ENCODE results near the gene PIK3R5. TPM values are rescaled to one million over a fixed set of nuclear protein-coding genes. Genes with fewer than 3 reads are reported as not detected.
A peak's percentile ranks its signal among the peaks of the same experiment; 100 is the strongest.

The PIK3R5 gene
- total RNA-seq, 2 experiments from 2014 or later = 46.7 to 50.4 TPM

- peak overlapping the region; percentile 97 for H3K4me3 Mint-ChIP-seq
- TF ChIP-seq, protein P1, sequence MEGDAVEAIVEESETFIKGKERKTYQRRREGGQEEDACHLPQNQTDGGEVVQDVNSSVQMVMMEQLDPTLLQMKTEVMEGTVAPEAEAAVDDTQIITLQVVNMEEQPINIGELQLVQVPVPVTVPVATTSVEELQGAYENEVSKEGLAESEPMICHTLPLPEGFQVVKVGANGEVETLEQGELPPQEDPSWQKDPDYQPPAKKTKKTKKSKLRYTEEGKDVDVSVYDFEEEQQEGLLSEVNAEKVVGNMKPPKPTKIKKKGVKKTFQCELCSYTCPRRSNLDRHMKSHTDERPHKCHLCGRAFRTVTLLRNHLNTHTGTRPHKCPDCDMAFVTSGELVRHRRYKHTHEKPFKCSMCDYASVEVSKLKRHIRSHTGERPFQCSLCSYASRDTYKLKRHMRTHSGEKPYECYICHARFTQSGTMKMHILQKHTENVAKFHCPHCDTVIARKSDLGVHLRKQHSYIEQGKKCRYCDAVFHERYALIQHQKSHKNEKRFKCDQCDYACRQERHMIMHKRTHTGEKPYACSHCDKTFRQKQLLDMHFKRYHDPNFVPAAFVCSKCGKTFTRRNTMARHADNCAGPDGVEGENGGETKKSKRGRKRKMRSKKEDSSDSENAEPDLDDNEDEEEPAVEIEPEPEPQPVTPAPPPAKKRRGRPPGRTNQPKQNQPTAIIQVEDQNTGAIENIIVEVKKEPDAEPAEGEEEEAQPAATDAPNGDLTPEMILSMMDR (IDR thresholded peaks at IDR 0.05) = no peak
- H3K4me1 Mint-ChIP-seq (ENCODE audit: low read depth) = peaks cover 40% of the 10 kb centered on the region
- ATAC-seq (no peak), DNase-seq (no peak)
- H3K9me3 Mint-ChIP-seq = peaks cover 19% of the 10 kb centered on the region
- POLR2A ChIA-PET = interaction anchor here (1.0 kb wide), 1 partner anchor 9 kb away, joined by 3 read pairs; no protein-coding TSS in a partner anchor
- peaks cover 26% of the 10 kb centered on the region for H3K36me3 Mint-ChIP-seq (ENCODE audit: low read depth)
- H3K27me3 Mint-ChIP-seq = no peaks in the 10 kb centered on the region
- peak overlapping the region; percentile 40 for H3K27ac Mint-ChIP-seq
- intact Hi-C loops (cut with micrococcal nuclease) = no loop called here
- CTCF ChIA-PET = no interaction called here
Observed at GRCh38 chr17:8966926-8967325, 1.4 kb upstream of the PIK3R5 start.

GRCh38 chr17:8964801-8965393, 610 bp downstream of the PIK3R5 start:
- peaks cover 42% of the 10 kb centered on the region for H3K36me3 Mint-ChIP-seq (ENCODE audit: low read depth)
- peaks cover 58% of the 10 kb centered on the region for H3K4me1 Mint-ChIP-seq (ENCODE audit: low read depth)
- peak overlapping the region; percentile 100 for H3K27ac Mint-ChIP-seq
- ATAC-seq (peak; percentile 37), DNase-seq (peak; percentile 71)
- intact Hi-C loops (cut with micrococcal nuclease) = loop anchor here (5.0 kb wide), 1 partner anchor 38 kb away; no protein-coding TSS in a partner anchor
- peaks cover 14% of the 10 kb centered on the region for H3K9me3 Mint-ChIP-seq
- no peaks in the 10 kb centered on the region for H3K27me3 Mint-ChIP-seq
- peak overlapping the region; percentile 97 for H3K4me3 Mint-ChIP-seq
- POLR2A ChIA-PET = interaction anchor here (0.8 to 20.0 kb wide), 11 partner anchors 8 to 69 kb away, joined by 3 to 333 read pairs (median 6); no protein-coding TSS in a partner anchor
- CTCF ChIA-PET = interaction anchor here (0.8 to 3.2 kb wide), 8 partner anchors 11 to 70 kb away, joined by 3 to 15 read pairs (median 4); no protein-coding TSS in a partner anchor
- TF ChIP-seq, protein P1 (IDR thresholded peaks at IDR 0.05) = no peak

GRCh38 chr17:8963647-8964258, 1.8 kb downstream of the PIK3R5 start:
- ChIA-PET POLR2A (interaction anchor here (1.0 to 20.0 kb wide), 9 partner anchors 10 to 626 kb away, joined by 3 to 333 read pairs (median 4); no protein-coding TSS in a partner anchor), CTCF (interaction anchor here (0.9 to 3.2 kb wide), 9 partner anchors 10 to 69 kb away, joined by 3 to 15 read pairs (median 5); no protein-coding TSS in a partner anchor)
- peak; percentile 62 for ATAC-seq
- Mint-ChIP-seq H3K27ac (peak overlapping the region; percentile 100), H3K36me3 (ENCODE audit: low read depth) (peaks cover 53% of the 10 kb centered on the region), H3K4me3 (peak overlapping the region; percentile 97), H3K4me1 (ENCODE audit: low read depth) (peaks cover 70% of the 10 kb centered on the region), H3K9me3 (peaks cover 11% of the 10 kb centered on the region), H3K27me3 (no peaks in the 10 kb centered on the region)
- TF ChIP-seq, protein P1 (IDR thresholded peaks at IDR 0.05) = no peak
- intact Hi-C loops (cut with micrococcal nuclease) = loop anchor here (5.0 kb wide), 1 partner anchor 36 kb away; no protein-coding TSS in a partner anchor
- DNase-seq = peak; percentile 46

DNA sequence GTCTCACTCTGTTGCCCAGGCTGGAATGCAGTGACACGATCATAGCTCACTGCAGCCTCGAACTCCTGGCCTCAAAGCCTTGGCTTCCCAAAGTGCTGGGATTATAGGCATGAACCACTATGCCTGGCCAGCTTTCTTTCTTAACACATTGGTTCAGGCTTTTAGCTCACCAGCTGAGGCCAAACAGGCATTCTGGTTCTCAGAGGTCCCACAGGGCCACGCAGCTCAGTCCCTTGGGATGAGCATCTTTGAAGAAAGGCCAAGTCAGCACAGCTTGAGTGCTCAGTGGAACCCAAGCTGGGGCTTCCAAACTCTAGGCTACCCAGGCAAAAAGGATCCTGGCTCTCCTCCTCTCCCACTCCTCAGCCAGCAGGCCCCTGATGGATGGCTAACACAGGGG, 2.5 kb downstream of the PIK3R5 start:
- Mint-ChIP-seq H3K9me3 (peaks cover 6% of the 10 kb centered on the region), H3K27me3 (no peaks in the 10 kb centered on the region), H3K4me1 (ENCODE audit: low read depth) (peaks cover 71% of the 10 kb centered on the region), H3K4me3 (peak overlapping the region; percentile 97), H3K27ac (peak overlapping the region; percentile 100), H3K36me3 (ENCODE audit: low read depth) (peaks cover 55% of the 10 kb centered on the region)
- ChIA-PET POLR2A (interaction anchor here (1.2 to 20.0 kb wide), 4 partner anchors 9 to 62 kb away, joined by 3 to 333 read pairs (median 10); no protein-coding TSS in a partner anchor), CTCF (interaction anchor here (1.2 to 3.2 kb wide), 4 partner anchors 14 to 68 kb away, joined by 5 to 15 read pairs (median 8); no protein-coding TSS in a partner anchor)
- ATAC-seq (no peak), DNase-seq (no peak)
- TF ChIP-seq, protein P1 (IDR thresholded peaks at IDR 0.05) = no peak
- intact Hi-C loops (cut with micrococcal nuclease) = loop anchor here (5.0 kb wide), 1 partner anchor 36 kb away; no protein-coding TSS in a partner anchor
